ENCODE results near the gene TAF9. TPM values are rescaled to one million over a fixed set of nuclear protein-coding genes. Genes with fewer than 3 reads are reported as not detected.

Gene TAF9
- total RNA-seq, 1 experiment from 2014 or later, result 76.1 TPM

- TF ChIP-seq PREB (CRISPR knock-in tag; IDR thresholded peaks at IDR 0.05; ENCODE audit: borderline replicate concordance), result no peak
- TF ChIP-seq ATF6 (CRISPR knock-in tag; IDR thresholded peaks at IDR 0.05), result no peak
These were observed 33.9 kb downstream of the TAF9 start (continued) for GRCh38 chr5:69335341-69335935.

- peaks cover 14% of the 10 kb centered on the region for H3K27me3 Mint-ChIP-seq (ENCODE audit: low read depth)
- POLR2A ChIA-PET, result interaction anchor here (0.6 to 1.0 kb wide), 3 partner anchors 33 to 147 kb away, joined by 3 to 4 read pairs (median 3); no protein-coding TSS in a partner anchor
- no peaks in the 10 kb centered on the region for H3K36me3 Mint-ChIP-seq
- H3K4me3 Mint-ChIP-seq, result no peak overlapping the region; the same call in 1 of the 2 replicates
- ATAC-seq, result peak; percentile 91
- DNase-seq (ENCODE audit: low spot score), result peak; percentile 85
- no peaks in the 10 kb centered on the region for H3K9me3 Mint-ChIP-seq
- CTCF ChIA-PET, result interaction anchor here (0.6 to 3.0 kb wide), 32 partner anchors 9 to 312 kb away, joined by 3 to 31 read pairs (median 4); partner anchors contain the start of genes CCNB1, CDK7, CENPH and RAD17
- H3K4me1 Mint-ChIP-seq, result peaks cover 13% of the 10 kb centered on the region
- no peak overlapping the region for H3K27ac Mint-ChIP-seq
- TF ChIP-seq ZNF121 (CRISPR knock-in tag; IDR thresholded peaks at IDR 0.05) (no peak), CREM (CRISPR knock-in tag; IDR thresholded peaks at IDR 0.05) (no peak), SMAD4 (CRISPR knock-in tag; IDR thresholded peaks at IDR 0.05) (no peak), MLX (CRISPR knock-in tag; IDR thresholded peaks at IDR 0.05) (no peak), ZNF425 (CRISPR knock-in tag; conservative IDR thresholded peaks at IDR 0.05) (no peak), ZNF317 (CRISPR knock-in tag; IDR thresholded peaks at IDR 0.05; ENCODE audit: borderline replicate concordance, low read depth) (no peak), ZNF232 (CRISPR knock-in tag; IDR thresholded peaks at IDR 0.05) (no peak), FOXP1 (CRISPR knock-in tag; IDR thresholded peaks at IDR 0.05; ENCODE audit: borderline replicate concordance) (no peak), TP53 (CRISPR knock-in tag; IDR thresholded peaks at IDR 0.05) (no peak), RELA (CRISPR knock-in tag; IDR thresholded peaks at IDR 0.05; ENCODE audit: borderline replicate concordance) (no peak), E2F4 (CRISPR knock-in tag; IDR thresholded peaks at IDR 0.05; ENCODE audit: borderline replicate concordance, low read depth) (no peak), ZBTB43 (CRISPR knock-in tag; IDR thresholded peaks at IDR 0.05) (no peak), ERG (CRISPR knock-in tag; IDR thresholded peaks at IDR 0.05) (no peak), EMX1 (CRISPR knock-in tag; IDR thresholded peaks at IDR 0.05) (no peak), RORB (CRISPR knock-in tag; IDR thresholded peaks at IDR 0.05) (no peak), ZNF396 (CRISPR knock-in tag; IDR thresholded peaks at IDR 0.05; ENCODE audit: borderline replicate concordance) (no peak), HMGA2 (CRISPR knock-in tag; IDR thresholded peaks at IDR 0.05) (no peak), USF2 (CRISPR knock-in tag; IDR thresholded peaks at IDR 0.05) (no peak), ZNF416 (CRISPR knock-in tag; IDR thresholded peaks at IDR 0.05) (no peak), CBFB (CRISPR knock-in tag; IDR thresholded peaks at IDR 0.05; ENCODE audit: low read depth) (no peak), TCF7 (CRISPR knock-in tag; IDR thresholded peaks at IDR 0.05; ENCODE audit: low read depth) (no peak), ESRRA (CRISPR knock-in tag; IDR thresholded peaks at IDR 0.05; ENCODE audit: borderline replicate concordance) (no peak)
These were observed 34.5 kb downstream of the TAF9 start for GRCh38 chr5:69334793-69335268.

All from WTC11 (cell line).